WTC11 (cell line): Measurements from ENCODE around the gene SLC27A4. TPM values are rescaled to one million over a fixed set of nuclear protein-coding genes. Genes with fewer than 3 reads are reported as not detected.

ENCODE experiments used
- ATAC-seq: fragments of 200-7000 bp; cut with Tn5 transposase; 2 replicates; pipeline ENCODE4 v1.10.0; 2021; ENCODE audit warnings: mild to moderate bottlenecking, moderate library complexity
- CTCF ChIA-PET: fragments of 300-600 bp; sonication (Branson Sonifier 250); formaldehyde crosslinking; loops from one replicate; lab custom pipeline; 2021; ENCODE audit warnings: antibody characterized with exemption; lab: Charles Lee
- POLR2A ChIA-PET: fragments of 350-600 bp; sonication (Branson Sonifier 250); formaldehyde crosslinking; loops from one replicate; lab custom pipeline; 2021; ENCODE audit warnings: antibody characterized with exemption; lab: Charles Lee
- DNase-seq: peaks from one replicate; pipeline ENCODE4 v3.0.0; 2021; ENCODE audit warnings: low spot score
- H3K27ac Mint-ChIP-seq: 2 replicates; pipeline ENCODE4 v1.8.0; 2021; ENCODE audit warnings: mixed read lengths
- H3K27me3 Mint-ChIP-seq: 2 replicates; pipeline ENCODE4 v1.8.0; 2021; ENCODE audit warnings: low read depth, mild to moderate bottlenecking, moderate library complexity, mixed read lengths
- H3K36me3 Mint-ChIP-seq: 2 replicates; pipeline ENCODE4 v1.8.0; 2021; ENCODE audit warnings: mixed read lengths
- H3K4me1 Mint-ChIP-seq: 2 replicates; pipeline ENCODE4 v1.8.0; 2022; ENCODE audit warnings: mixed read lengths
- H3K4me3 Mint-ChIP-seq: 2 replicates; pipeline ENCODE4 v1.8.0; 2021; ENCODE audit warnings: mild to moderate bottlenecking, moderate library complexity, mixed read lengths
- H3K9me3 Mint-ChIP-seq: 2 replicates; pipeline ENCODE4 v1.8.0; 2021; ENCODE audit warnings: mixed read lengths
- AFF4 ChIP-seq: sonication (generic); formaldehyde crosslinking; IDR thresholded peaks from 2 replicates; pipeline ENCODE4 v1.8.1; 2023; ENCODE audit warnings: mild to moderate bottlenecking, missing genetic modification reagents, borderline replicate concordance
- ATF6 ChIP-seq: sonication (generic); formaldehyde crosslinking; IDR thresholded peaks from 2 replicates; pipeline ENCODE4 v1.8.1; 2023; ENCODE audit warnings: mild to moderate bottlenecking, missing genetic modification reagents
- ELF4 ChIP-seq: sonication (generic); formaldehyde crosslinking; IDR thresholded peaks from 2 replicates; pipeline ENCODE4 v1.8.1; 2022; ENCODE audit warnings: low read depth, mild to moderate bottlenecking, moderate library complexity, missing genetic modification reagents
- ESRRA ChIP-seq: sonication (generic); formaldehyde crosslinking; IDR thresholded peaks from 2 replicates; pipeline ENCODE4 v1.8.1; 2022; ENCODE audit warnings: mild to moderate bottlenecking, missing genetic modification reagents, borderline replicate concordance
- MAX ChIP-seq: sonication (generic); formaldehyde crosslinking; IDR thresholded peaks from 2 replicates; pipeline ENCODE4 v1.8.0; 2022; ENCODE audit warnings: mild to moderate bottlenecking, missing genetic modification reagents
- MXD4 ChIP-seq: fragments of 250-450 bp; sonication (Bioruptor Pico); IDR thresholded peaks from 2 replicates; pipeline ENCODE4 v1.8.0; 2021; ENCODE audit warnings: mild to moderate bottlenecking, moderate library complexity, borderline replicate concordance
- MYBL2 ChIP-seq: sonication (generic); formaldehyde crosslinking; IDR thresholded peaks from 2 replicates; pipeline ENCODE4 v1.8.1; 2023; ENCODE audit warnings: mild to moderate bottlenecking, moderate library complexity, missing genetic modification reagents
- NFYB ChIP-seq: sonication (generic); formaldehyde crosslinking; conservative IDR thresholded peaks from 2 replicates; pipeline ENCODE4 v1.8.0; 2022; ENCODE audit warnings: low read depth, missing genetic modification reagents
- SMAD3 ChIP-seq: sonication (generic); formaldehyde crosslinking; IDR thresholded peaks from 2 replicates; pipeline ENCODE4 v1.8.0; 2022; ENCODE audit warnings: missing genetic modification reagents, mild to moderate bottlenecking, borderline replicate concordance
- ZNF138 ChIP-seq: sonication (generic); formaldehyde crosslinking; conservative IDR thresholded peaks from 2 replicates; pipeline ENCODE4 v1.8.1; 2022; ENCODE audit warnings: mild to moderate bottlenecking, moderate library complexity, missing genetic modification reagents
- ZNF263 ChIP-seq: sonication (generic); formaldehyde crosslinking; IDR thresholded peaks from 2 replicates; pipeline ENCODE4 v1.8.1; 2022; ENCODE audit warnings: low read depth, mild to moderate bottlenecking, moderate library complexity, missing genetic modification reagents
- ZNF416 ChIP-seq: fragments of 250-450 bp; sonication (Bioruptor Pico); IDR thresholded peaks from 2 replicates; pipeline ENCODE4 v1.9.0; 2021; ENCODE audit warnings: mild to moderate bottlenecking, inconsistent platforms
- ZNF512 ChIP-seq: sonication (generic); formaldehyde crosslinking; IDR thresholded peaks from 2 replicates; pipeline ENCODE4 v1.8.1; 2022; ENCODE audit warnings: missing genetic modification reagents, borderline replicate concordance
- total RNA-seq: library from RNA; stranded (reverse); gene quantifications from 3 replicates; pipeline ENCODE4 v1.2.3, GENCODE V29; 2021
- TF ChIP-seq, protein P1 (sequence below): sonication (generic); formaldehyde crosslinking; IDR thresholded peaks from 2 replicates; pipeline ENCODE4 v1.8.0; 2022; ENCODE audit warnings: missing genetic modification reagents
- TF ChIP-seq, protein P2 (sequence below): sonication (generic); formaldehyde crosslinking; IDR thresholded peaks from 2 replicates; pipeline ENCODE4 v1.8.0; 2022; ENCODE audit warnings: mild to moderate bottlenecking, missing genetic modification reagents
- TF ChIP-seq, protein P3 (sequence below): sonication (generic); formaldehyde crosslinking; conservative IDR thresholded peaks from 2 replicates; pipeline ENCODE4 v1.8.1; 2023; ENCODE audit warnings: mild to moderate bottlenecking, low read depth, missing genetic modification reagents, moderate library complexity

The SLC27A4 gene
- total RNA-seq, 1 experiment from 2014 or later, result 23.8 TPM

DNA sequence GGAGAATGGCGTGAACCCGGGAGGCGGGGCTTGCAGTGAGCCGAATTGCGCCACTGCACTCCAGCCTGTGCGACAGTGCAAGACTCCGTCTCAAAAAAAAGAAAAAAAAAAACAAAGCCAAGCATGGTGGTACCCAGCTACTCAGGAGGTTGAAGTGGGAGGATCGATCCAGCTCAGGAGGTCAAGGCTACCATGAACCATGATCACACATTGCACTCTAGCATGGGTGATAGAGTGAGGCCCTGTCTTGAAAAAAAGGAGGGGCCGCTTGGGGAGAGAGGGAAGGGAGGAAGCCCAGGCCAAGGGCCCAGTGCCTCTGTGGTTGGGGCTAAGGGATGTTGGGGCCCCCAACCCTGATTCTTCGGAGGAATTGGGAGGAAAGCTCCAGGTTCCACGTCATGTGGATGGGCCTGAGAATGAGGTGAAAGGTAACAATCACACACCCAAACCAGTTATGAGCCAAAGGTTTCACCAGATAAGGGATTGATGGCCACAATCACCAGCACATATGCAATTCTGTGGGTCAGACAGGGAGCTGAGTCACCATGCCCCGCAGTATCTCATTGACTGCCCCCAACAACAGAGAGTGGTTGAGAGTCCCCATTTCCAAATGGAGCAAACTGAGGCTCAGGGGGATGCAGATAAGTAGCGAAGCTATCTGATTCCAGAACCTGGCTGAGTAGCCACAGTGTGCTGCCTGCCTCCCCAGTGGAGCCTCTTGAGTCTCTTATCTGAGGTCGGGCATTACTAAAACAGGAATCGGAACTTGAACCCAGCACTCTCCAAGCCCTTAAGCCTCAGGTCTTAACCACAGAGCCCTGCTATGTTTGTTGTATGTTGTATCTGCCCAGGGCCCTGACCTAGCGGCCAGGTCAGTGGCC, 43.7 kb upstream of the SLC27A4 start:
- peaks cover 2% of the 10 kb centered on the region; the same call in 1 of the 2 replicates for H3K27me3 Mint-ChIP-seq
- no peaks in the 10 kb centered on the region for H3K9me3 Mint-ChIP-seq
- ATAC-seq (no peak), DNase-seq (no peak)
- TF ChIP-seq MAX (no peak), ATF6 (CRISPR knock-in tag) (no peak), ELF4 (CRISPR knock-in tag) (no peak), AFF4 (CRISPR knock-in tag) (no peak), ZNF512 (no peak), MYBL2 (CRISPR knock-in tag) (no peak), ZNF138 (CRISPR knock-in tag) (no peak)
- TF ChIP-seq, protein P1, sequence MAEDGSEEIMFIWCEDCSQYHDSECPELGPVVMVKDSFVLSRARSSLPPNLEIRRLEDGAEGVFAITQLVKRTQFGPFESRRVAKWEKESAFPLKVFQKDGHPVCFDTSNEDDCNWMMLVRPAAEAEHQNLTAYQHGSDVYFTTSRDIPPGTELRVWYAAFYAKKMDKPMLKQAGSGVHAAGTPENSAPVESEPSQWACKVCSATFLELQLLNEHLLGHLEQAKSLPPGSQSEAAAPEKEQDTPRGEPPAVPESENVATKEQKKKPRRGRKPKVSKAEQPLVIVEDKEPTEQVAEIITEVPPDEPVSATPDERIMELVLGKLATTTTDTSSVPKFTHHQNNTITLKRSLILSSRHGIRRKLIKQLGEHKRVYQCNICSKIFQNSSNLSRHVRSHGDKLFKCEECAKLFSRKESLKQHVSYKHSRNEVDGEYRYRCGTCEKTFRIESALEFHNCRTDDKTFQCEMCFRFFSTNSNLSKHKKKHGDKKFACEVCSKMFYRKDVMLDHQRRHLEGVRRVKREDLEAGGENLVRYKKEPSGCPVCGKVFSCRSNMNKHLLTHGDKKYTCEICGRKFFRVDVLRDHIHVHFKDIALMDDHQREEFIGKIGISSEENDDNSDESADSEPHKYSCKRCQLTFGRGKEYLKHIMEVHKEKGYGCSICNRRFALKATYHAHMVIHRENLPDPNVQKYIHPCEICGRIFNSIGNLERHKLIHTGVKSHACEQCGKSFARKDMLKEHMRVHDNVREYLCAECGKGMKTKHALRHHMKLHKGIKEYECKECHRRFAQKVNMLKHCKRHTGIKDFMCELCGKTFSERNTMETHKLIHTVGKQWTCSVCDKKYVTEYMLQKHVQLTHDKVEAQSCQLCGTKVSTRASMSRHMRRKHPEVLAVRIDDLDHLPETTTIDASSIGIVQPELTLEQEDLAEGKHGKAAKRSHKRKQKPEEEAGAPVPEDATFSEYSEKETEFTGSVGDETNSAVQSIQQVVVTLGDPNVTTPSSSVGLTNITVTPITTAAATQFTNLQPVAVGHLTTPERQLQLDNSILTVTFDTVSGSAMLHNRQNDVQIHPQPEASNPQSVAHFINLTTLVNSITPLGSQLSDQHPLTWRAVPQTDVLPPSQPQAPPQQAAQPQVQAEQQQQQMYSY (CRISPR knock-in tag), result no peak
- H3K27ac Mint-ChIP-seq, result peak overlapping the region; percentile 23; the same call in 1 of the 2 replicates
- ChIA-PET CTCF (interaction anchor here (0.6 to 3.6 kb wide), 8 partner anchors 8 to 313 kb away, joined by 3 to 49 read pairs (median 7); no protein-coding TSS in a partner anchor), POLR2A (no interaction called here)
- no peaks in the 10 kb centered on the region for H3K4me1 Mint-ChIP-seq
- no peaks in the 10 kb centered on the region for H3K36me3 Mint-ChIP-seq
- no peak overlapping the region for H3K4me3 Mint-ChIP-seq

GRCh38 chr9:128297221-128297773, 43.0 kb upstream of the SLC27A4 start:
- Mint-ChIP-seq H3K27me3 (peaks cover 2% of the 10 kb centered on the region; the same call in 1 of the 2 replicates), H3K9me3 (no peaks in the 10 kb centered on the region), H3K4me3 (no peak overlapping the region), H3K27ac (no peak overlapping the region), H3K36me3 (no peaks in the 10 kb centered on the region), H3K4me1 (no peaks in the 10 kb centered on the region)
- ChIA-PET POLR2A (no interaction called here), CTCF (interaction anchor here (0.6 to 3.6 kb wide), 4 partner anchors 9 to 254 kb away, joined by 3 to 49 read pairs (median 3); partner anchors contain the start of gene CERCAM)
- ATAC-seq, result no peak
- no peak for DNase-seq
- no peak for TF ChIP-seq MXD4 (CRISPR knock-in tag)
- TF ChIP-seq, protein P2, sequence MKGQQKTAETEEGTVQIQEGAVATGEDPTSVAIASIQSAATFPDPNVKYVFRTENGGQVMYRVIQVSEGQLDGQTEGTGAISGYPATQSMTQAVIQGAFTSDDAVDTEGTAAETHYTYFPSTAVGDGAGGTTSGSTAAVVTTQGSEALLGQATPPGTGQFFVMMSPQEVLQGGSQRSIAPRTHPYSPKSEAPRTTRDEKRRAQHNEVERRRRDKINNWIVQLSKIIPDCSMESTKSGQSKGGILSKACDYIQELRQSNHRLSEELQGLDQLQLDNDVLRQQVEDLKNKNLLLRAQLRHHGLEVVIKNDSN (CRISPR knock-in tag), result no peak
- no peak for TF ChIP-seq ESRRA
- TF ChIP-seq NFYB (CRISPR knock-in tag), result no peak
- no peak for TF ChIP-seq ZNF263 (CRISPR knock-in tag)
- no peak for TF ChIP-seq SMAD3 (CRISPR knock-in tag)
- TF ChIP-seq, protein P3, sequence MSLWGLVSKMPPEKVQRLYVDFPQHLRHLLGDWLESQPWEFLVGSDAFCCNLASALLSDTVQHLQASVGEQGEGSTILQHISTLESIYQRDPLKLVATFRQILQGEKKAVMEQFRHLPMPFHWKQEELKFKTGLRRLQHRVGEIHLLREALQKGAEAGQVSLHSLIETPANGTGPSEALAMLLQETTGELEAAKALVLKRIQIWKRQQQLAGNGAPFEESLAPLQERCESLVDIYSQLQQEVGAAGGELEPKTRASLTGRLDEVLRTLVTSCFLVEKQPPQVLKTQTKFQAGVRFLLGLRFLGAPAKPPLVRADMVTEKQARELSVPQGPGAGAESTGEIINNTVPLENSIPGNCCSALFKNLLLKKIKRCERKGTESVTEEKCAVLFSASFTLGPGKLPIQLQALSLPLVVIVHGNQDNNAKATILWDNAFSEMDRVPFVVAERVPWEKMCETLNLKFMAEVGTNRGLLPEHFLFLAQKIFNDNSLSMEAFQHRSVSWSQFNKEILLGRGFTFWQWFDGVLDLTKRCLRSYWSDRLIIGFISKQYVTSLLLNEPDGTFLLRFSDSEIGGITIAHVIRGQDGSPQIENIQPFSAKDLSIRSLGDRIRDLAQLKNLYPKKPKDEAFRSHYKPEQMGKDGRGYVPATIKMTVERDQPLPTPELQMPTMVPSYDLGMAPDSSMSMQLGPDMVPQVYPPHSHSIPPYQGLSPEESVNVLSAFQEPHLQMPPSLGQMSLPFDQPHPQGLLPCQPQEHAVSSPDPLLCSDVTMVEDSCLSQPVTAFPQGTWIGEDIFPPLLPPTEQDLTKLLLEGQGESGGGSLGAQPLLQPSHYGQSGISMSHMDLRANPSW (CRISPR knock-in tag), result no peak
- TF ChIP-seq ZNF416, result no peak
